GM21515 (cell line): Measurements from ENCODE around the gene CASP7.
"Not testable (repeated sequence)": the region's sequence is repeated elsewhere in the genome, so short reads cannot be mapped to it uniquely, and the experiment has no call there.

ENCODE experiments used
- ATAC-seq: cut with Tn5 transposase; IDR thresholded peaks from one replicate; pipeline ENCODE4 v1.9.1; 2021; ENCODE audit not compliant: unreplicated experiment

CASP7 gene

DNA sequence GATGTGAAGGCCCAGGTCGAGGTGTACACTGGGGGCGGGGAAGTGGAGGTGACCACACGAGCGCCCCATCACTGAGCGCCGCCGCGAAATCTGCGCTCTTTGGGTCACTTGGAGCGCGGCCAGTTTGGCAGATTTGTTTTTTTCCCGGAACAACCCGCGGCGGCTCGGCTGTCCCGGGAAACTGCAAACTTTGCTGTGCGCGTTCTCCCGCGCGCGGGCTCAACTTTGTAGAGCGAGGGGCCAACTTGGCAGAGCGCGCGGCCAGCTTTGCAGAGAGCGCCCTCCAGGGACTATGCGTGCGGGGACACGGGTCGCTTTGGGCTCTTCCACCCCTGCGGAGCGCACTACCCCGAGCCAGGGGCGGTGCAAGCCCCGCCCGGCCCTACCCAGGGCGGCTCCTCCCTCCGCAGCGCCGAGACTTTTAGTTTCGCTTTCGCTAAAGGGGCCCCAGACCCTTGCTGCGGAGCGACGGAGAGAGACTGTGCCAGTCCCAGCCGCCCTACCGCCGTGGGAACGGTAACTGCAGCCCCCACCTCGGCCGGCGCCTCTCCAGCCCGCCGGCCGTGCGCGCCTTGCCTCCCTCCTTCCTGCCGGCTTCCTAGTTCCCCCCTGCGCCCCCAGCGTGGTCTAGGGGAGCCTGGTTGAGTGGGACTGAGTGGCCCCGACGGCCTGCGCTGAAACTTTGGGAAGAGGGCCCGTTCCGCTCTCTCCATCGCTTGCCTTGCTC, at the start of gene CASP7:
Gene CASP7 (plus strand): TSS at position 450 of the 727 bp plus-strand sequence. CDS start 17,582 bp downstream, outside the sequence.
- peak; percentile 74 for ATAC-seq

DNA sequence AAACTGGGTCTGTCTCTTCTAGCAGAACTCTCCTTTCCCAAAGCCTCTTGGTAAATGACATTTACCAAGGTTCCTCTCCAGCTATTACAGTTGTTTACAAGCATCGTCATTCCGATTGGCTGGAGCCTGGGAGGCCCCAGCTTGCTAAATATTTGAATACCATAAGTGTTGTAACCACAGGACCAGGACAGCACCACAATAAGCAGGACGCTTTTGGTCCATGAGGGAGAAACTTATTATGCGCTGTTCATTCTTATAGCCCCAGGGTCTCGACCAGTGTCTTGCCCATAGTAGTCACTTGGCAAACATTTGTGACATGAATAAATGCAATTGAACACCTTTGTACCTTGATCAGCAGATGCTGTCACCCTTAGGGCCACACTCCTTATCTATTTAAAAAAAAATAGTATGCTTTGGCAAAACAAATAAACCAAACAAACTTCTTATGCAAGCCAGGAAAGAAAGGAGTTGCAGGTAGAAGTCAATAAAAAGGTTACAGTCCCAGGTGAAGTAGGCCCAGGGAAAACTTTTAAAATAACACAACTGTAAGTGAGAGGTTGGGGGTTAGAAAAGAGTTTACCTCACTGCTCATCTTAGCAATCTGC, 48.7 kb upstream of the CASP7 start:
- ATAC-seq: no peak

- ATAC-seq: no peak
Measured at GRCh38 chr10:113631684-113632367, 47.9 kb upstream of the CASP7 start.

DNA sequence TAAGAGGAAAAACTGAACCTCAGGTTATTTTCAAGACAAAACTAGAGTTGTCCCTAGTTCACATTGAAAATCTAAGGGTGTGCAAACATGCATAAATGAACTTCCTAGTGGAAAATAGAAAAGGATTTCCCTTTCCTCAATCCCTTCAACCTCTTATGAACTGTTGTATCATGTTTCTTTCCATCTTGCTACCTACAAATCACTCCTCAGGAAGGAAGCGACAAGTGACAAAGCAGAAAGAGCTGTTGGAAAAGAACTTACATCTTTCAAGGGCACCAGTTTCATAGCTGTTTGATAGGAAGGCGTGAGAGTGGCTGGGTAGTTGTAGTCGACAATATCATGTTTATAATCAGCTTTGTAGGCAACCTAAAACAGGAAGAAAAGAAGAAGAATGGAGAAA, 39.7 kb upstream of the CASP7 start:
- no peak for ATAC-seq

DNA sequence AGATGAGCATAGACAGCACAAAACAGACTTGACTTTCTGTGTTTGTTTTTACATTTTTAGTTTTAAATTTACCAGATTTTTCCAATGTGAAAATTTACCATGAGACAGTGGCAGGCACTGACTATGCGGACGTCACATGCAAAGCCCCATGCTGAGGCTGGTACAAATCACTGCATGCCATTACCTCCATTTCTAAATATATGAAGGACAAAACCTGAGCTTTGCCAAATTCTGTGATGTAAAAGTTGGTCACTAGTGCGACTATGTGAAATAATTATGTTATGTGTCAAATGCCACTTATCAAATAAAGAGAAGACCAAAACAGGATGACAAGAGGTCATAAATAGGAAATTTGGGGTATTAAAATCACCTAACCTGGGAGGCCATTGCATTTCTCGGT, 38.0 kb upstream of the CASP7 start:
- no peak for ATAC-seq

DNA sequence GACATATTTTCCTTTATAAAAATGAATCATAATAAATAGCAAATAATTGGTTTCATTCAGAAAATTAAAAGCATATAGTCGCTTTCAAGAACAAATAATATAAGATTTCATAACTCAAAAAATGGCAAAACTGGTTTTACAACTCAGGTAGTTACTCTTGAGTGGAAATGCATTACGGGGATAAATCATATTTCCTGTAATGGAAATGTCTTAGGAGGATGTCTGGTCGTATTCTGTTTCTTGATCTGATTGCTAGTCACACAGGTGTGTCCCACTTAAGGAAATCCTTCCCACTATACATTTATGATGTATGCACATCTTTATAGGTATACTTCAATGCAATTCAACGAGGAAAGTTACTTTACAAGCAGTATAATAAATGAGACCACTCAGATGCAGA, 36.5 kb upstream of the CASP7 start:
- no peak for ATAC-seq

- no peak for ATAC-seq
Measured at GRCh38 chr10:113644185-113645120, 35.3 kb upstream of the CASP7 start.

DNA sequence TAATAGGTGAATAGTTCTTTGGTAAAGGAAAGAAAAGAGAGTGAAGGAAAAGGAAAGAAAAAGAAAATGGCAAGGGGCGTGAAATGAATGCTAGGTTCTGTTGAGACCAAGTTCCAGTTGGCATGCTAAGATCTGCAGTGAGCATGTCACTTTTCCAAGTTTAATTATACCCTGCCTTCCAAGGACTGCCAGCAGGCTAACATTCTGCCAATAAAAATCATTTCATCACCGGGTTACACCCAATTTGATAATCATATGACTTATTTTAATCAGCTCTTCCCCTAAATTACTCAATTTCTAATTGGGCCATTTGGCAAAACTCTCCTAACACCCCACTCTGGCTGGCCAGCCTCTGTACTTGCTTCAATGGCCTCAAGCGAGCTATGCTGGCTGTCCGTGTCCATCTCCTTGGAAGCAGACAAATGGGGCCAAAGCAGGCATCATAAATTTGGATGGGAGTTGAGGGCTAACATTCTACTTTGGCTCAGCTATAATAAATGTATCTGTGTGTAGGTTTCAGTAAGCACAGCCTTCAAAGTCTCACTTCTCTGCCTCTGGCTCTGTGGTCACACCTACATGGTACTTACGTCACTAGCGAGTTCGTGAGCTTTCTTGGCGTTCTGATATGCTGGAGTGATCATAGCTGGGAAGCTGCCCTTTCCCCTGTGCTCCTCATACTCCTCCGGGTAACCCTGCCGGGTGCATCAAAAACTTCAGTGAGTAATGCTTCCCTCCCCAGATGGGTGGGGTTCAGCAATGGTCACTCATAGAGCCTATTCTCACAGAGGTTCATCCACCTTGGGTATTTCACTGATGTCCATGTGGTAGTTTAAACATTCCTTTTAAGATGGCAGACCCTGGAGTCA, 33.1 kb upstream of the CASP7 start:
- no peak for ATAC-seq

GRCh38 chr10:113647812-113648211, 31.9 kb upstream of the CASP7 start:
- no peak for ATAC-seq

- no peak for ATAC-seq
Measured at GRCh38 chr10:113648478-113648877, 31.2 kb upstream of the CASP7 start.

GRCh38 chr10:113650172-113650571, 29.5 kb upstream of the CASP7 start:
- no peak for ATAC-seq

GRCh38 chr10:113651021-113651420, 28.7 kb upstream of the CASP7 start:
- no peak for ATAC-seq

DNA sequence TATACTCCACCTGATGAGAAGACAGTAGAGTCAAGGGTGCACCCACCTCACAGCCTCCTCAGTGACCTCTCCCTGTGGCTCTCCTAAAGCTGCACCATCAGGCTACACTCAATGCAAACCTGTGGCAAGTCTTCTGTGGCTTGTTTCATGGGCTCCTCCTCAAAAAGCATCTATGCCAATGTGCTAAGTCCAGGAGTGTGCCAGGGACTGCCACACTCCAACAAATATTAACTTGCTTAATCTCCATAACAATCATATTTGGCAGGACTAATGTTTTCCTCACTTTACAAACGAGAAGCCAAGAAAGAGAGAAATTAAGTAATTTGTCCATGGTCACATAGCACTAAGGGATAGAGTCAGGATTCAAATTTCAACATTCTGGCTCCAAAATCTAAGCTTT, 27.8 kb upstream of the CASP7 start:
- ATAC-seq: no peak

DNA sequence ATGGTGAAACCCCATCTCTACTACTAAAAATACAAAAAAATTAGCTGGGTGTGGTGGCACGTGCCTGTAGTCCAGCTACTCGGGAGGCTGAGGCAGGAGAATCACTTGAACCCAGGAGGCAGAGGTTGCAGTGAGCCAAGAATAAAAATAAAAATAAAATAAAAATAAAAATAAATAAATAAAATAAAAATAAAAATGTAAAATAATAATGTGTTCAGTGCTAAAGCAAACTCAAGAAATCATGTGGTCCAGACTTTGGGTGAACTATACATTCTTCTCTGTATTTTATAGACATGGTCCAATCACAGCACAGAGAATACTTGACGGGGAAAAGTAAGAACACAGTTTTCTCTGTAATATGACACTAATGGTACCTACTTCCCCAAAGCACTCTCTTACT, 27.3 kb upstream of the CASP7 start:
- ATAC-seq: not testable (repeated sequence)

DNA sequence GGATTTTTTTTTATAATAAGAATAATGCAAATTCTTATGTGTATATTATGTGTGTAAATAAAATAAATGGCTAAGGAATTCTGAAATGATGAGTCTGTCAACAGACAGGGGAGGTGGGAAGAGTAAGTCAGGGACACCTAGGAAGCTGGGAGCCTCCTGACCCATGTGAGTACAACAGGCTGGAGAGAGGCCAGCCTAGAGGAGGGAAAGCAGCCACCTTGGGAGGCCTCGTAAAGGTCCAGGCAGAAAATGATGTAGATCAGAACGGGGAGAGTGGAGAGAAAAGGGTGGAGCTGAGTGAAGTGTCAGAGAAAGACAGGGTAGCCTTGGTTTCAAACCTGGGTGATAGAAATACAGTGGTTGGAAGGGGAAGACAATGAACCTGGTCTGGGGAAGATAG, 22.8 kb upstream of the CASP7 start:
- ATAC-seq: no peak

DNA sequence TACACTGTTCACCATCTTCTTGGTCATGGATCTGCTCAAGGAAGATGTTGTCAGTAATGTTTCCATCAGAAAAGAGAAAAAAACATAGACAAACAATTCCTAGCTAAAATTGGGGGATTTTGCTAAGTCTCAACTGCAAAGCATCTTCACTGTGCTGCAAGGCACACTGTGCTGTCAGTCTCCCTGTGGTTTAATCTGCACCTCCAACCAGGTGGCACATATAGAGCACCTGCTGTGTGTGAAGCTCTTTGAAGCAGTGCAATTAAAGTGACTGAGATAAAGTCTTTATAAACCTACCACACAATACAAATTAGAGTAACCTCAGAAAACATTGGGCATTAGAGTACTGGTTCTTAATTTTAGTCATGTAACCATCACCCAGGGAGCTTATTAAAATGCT, 22.2 kb upstream of the CASP7 start:
- ATAC-seq: no peak

DNA sequence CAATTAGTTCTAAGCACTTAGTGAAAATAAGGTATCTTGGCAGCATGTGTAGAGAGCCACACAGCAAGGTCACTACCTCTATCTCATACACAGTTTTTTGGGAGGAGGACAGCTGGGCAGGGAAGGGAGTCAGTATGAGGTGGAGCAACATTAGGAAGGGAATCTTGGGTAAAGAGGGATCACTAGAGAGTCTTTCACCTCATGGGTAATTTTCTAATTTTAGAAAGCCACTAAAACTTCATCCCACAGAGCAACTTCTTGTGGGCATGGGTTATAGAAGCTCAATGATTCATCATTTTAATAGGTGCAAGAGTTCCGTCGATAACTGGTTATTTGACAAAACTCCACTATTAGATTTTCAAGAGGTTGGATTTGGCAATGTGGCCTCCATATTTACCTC, 18.4 kb upstream of the CASP7 start:
- no peak for ATAC-seq

DNA sequence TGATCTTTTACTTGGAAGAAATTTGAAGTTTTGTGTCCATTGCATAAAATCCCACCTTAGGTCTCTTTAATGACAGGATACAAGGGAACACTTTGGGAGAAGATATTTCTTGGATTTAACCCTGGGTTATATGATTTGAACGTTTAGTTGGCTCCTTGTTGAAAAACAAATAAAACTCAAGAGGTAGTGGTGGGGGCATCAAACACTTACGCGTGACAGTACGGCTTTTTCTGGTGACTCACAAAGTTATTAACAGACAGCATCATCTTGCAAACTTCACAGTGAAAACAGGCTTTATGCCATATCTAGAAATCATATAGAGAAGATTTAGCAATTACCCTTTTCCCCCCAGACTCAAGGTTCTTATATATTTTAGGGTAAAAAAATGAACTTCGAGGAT, 16.6 kb upstream of the CASP7 start:
- no peak for ATAC-seq

DNA sequence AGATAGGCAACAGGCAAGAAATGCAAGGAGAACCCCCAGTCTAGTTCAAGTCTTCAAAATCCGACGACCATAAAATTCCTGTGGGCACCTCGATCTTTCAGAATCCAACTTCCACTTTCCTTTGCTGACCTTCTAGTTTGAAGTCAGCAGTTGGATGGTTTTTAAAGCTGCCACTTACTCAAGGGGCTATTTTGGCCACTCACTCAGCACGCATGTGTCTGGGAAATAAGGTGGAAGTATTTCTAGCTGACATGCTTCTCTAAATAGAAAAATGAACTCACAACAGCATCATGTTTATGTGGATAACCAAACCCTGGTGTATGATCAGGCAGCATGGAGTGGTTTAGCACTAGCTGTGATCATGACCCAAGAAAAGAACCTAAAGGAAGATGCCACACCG, 15.8 kb upstream of the CASP7 start, which contains the start of gene NRAP:
Gene NRAP (minus strand): TSS at position 134 of the 400 bp plus-strand sequence. CDS start 159 bp downstream, outside the sequence.
- ATAC-seq: no peak

- ATAC-seq: no peak
Measured at GRCh38 chr10:113665352-113665751, 14.4 kb upstream of the CASP7 start.
